GM21528 (cell line): ENCODE data around the gene CMTM7.

ENCODE experiments used
- ATAC-seq: cut with Tn5 transposase; IDR thresholded peaks from one replicate; pipeline ENCODE4 v1.9.1; 2021; ENCODE audit warnings: mild to moderate bottlenecking, moderate library complexity; ENCODE audit not compliant: unreplicated experiment, low FRiP score

CMTM7 gene

GRCh38 chr3:32434206-32434605 lies 42.6 kb downstream of the CMTM7 start:
- no peak for ATAC-seq

GRCh38 chr3:32435911-32436815 lies 44.5 kb downstream of the CMTM7 start:
- no peak for ATAC-seq

GRCh38 chr3:32436816-32437189 lies 45.1 kb downstream of the CMTM7 start:
- no peak for ATAC-seq

GRCh38 chr3:32437896-32438295 lies 46.2 kb downstream of the CMTM7 start:
- ATAC-seq, result no peak

GRCh38 chr3:32438596-32439344 lies 47.1 kb downstream of the CMTM7 start:
- ATAC-seq, result peak; percentile 91

- ATAC-seq, result peak; percentile 29
Observed at GRCh38 chr3:32439421-32439820, 47.8 kb downstream of the CMTM7 start.

GRCh38 chr3:32440611-32441350 lies 49.1 kb downstream of the CMTM7 start:
- ATAC-seq, result no peak

GRCh38 chr3:32442766-32443165 lies 51.1 kb downstream of the CMTM7 start:
- no peak for ATAC-seq

- no peak for ATAC-seq
Observed at GRCh38 chr3:32443478-32443877, 51.8 kb downstream of the CMTM7 start.

- ATAC-seq, result no peak
Observed at GRCh38 chr3:32447865-32448400, 56.3 kb downstream of the CMTM7 start.

GRCh38 chr3:32448686-32449474 lies 57.2 kb downstream of the CMTM7 start:
- no peak for ATAC-seq

- no peak for ATAC-seq
Observed at GRCh38 chr3:32449691-32450090, 58.0 kb downstream of the CMTM7 start.

GRCh38 chr3:32450426-32450825 lies 58.8 kb downstream of the CMTM7 start:
- no peak for ATAC-seq

- ATAC-seq, result no peak
Observed at GRCh38 chr3:32450992-32451659, 59.5 kb downstream of the CMTM7 start.

GRCh38 chr3:32452009-32452408 lies 60.4 kb downstream of the CMTM7 start:
- ATAC-seq, result no peak

GRCh38 chr3:32453346-32453745 lies 61.7 kb downstream of the CMTM7 start:
- no peak for ATAC-seq

- ATAC-seq, result no peak
Observed at GRCh38 chr3:32454111-32454510, 62.5 kb downstream of the CMTM7 start.

GRCh38 chr3:32454731-32455608 lies 63.3 kb downstream of the CMTM7 start:
- ATAC-seq, result no peak
